ENCODE results near the gene BRD9. TPM values are rescaled to one million over a fixed set of nuclear protein-coding genes. Genes with fewer than 3 reads are reported as not detected.
"Not testable (repeated sequence)": the region's sequence is repeated elsewhere in the genome, so short reads cannot be mapped to it uniquely, and the experiment has no call there.

BRD9 gene
- polyA plus RNA-seq, 1 experiment = 12.3 TPM

- DNase-seq (ENCODE audit: low read depth) = no peak
- POLR2A ChIA-PET = no interaction called here
- peaks cover 2% of the 10 kb centered on the region; the same call in 1 of the 2 replicates for H3K27me3 ChIP-seq (ENCODE audit: control insufficient read depth, insufficient read depth, low read length)
- TF ChIP-seq CTCF (IDR thresholded peaks at IDR 0.05; ENCODE audit: insufficient read depth, low read depth, low read length) = no peak
- 0 out of 2 replicates have a peak, but pooled peaks cover 1% of the 10 kb centered on the region for H3K36me3 ChIP-seq (ENCODE audit: control insufficient read depth, insufficient read depth, low read length)
- CTCF ChIA-PET = no interaction called here
- H3K4me3 ChIP-seq (ENCODE audit: low read depth, low read length) = no peak overlapping the region
Observed at GRCh38 chr5:854966-855743, 37.4 kb downstream of the BRD9 start.

- ChIA-PET CTCF (no interaction called here), POLR2A (no interaction called here)
- no peak for TF ChIP-seq CTCF (IDR thresholded peaks at IDR 0.05; ENCODE audit: insufficient read depth, low read depth, low read length)
- DNase-seq (ENCODE audit: low read depth) = no peak
- Histone ChIP-seq H3K36me3 (ENCODE audit: control insufficient read depth, insufficient read depth, low read length) (no peaks in the 10 kb centered on the region), H3K27me3 (ENCODE audit: control insufficient read depth, insufficient read depth, low read length) (peaks cover 2% of the 10 kb centered on the region), H3K4me3 (ENCODE audit: low read depth, low read length) (no peak overlapping the region)
Observed at GRCh38 chr5:854217-854616, 38.4 kb downstream of the BRD9 start.

- DNase-seq (ENCODE audit: low read depth); H3K4me3 ChIP-seq (ENCODE audit: low read depth, low read length); CTCF ChIA-PET; H3K36me3 ChIP-seq (ENCODE audit: control insufficient read depth, insufficient read depth, low read length); POLR2A ChIA-PET; H3K27me3 ChIP-seq (ENCODE audit: control insufficient read depth, insufficient read depth, low read length): not testable (repeated sequence)
Observed at GRCh38 chr5:853416-854090, 39.0 kb downstream of the BRD9 start.

DNA sequence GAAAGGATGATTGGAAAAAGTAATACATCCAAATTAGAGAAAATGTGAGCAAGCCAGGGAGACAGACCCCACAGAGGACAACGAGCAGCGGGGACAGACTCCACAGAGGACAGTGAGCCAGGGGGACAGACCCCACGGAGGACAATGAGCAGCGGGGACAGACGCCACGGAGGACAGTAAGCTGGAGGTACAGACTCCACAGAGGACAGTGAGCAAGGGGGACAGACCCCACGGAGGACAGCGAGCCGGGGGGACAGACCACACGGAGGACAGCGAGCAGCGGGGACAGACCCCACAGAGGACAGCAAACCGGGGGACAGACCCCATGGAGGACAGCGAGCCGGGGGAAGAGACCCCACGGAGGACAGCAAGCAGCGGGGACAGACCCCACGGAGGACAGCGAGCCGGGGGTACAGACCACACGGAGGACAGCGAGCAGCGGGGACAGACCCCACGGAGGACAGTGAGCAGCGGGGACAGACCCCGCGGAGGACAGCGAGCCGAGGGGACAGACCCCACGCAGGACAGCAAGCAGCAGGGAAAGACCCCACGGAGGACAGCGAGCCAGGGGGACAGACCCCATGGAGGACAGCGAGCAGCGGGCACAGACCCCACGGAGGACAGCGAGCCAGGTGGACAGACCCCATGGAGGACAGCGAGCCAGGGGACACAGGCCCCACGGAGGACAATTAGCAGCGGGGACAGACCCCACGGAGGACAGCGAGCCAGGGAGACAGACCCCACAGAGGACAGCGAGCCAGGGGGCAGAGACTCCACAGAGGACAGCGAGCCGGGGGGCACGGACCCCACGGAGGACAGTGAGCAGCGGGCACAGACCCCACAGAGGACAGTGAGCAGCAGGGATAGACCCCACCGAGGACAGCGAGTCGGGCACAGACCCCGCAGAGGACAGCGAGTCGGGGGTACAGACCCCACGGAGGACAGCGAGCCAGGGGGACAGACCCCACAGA is 39.9 kb downstream of the BRD9 start:
- Histone ChIP-seq H3K4me3 (ENCODE audit: low read depth, low read length) (no peak overlapping the region), H3K27me3 (ENCODE audit: control insufficient read depth, insufficient read depth, low read length) (peaks cover 2% of the 10 kb centered on the region), H3K36me3 (ENCODE audit: control insufficient read depth, insufficient read depth, low read length) (no peaks in the 10 kb centered on the region)
- no peak for TF ChIP-seq CTCF (IDR thresholded peaks at IDR 0.05; ENCODE audit: insufficient read depth, low read depth, low read length)
- DNase-seq (ENCODE audit: low read depth) = no peak
- ChIA-PET CTCF (no interaction called here), POLR2A (no interaction called here)

- no peak overlapping the region for H3K4me3 ChIP-seq (ENCODE audit: low read depth, low read length)
- ChIA-PET POLR2A (no interaction called here), CTCF (no interaction called here)
- no peak for TF ChIP-seq CTCF (IDR thresholded peaks at IDR 0.05; ENCODE audit: insufficient read depth, low read depth, low read length)
- DNase-seq (ENCODE audit: low read depth) = no peak
- peaks cover 2% of the 10 kb centered on the region for H3K27me3 ChIP-seq (ENCODE audit: control insufficient read depth, insufficient read depth, low read length)
- H3K36me3 ChIP-seq (ENCODE audit: control insufficient read depth, insufficient read depth, low read length) = no peaks in the 10 kb centered on the region
Observed at GRCh38 chr5:852018-852417, 40.6 kb downstream of the BRD9 start.

Data from BJ (cell line).